Measurements from ENCODE around the gene GRAMD4.

GRAMD4 gene

GRCh38 chr22:46600273-46600796 is 19.9 kb upstream of the GRAMD4 start:
- DNase-seq = no peak

GRCh38 chr22:46602025-46602424 is 18.2 kb upstream of the GRAMD4 start:
- no peak for DNase-seq

GRCh38 chr22:46604306-46604690 is 15.9 kb upstream of the GRAMD4 start:
- DNase-seq = no peak

- DNase-seq = no peak
Measured at GRCh38 chr22:46605117-46605516, 15.1 kb upstream of the GRAMD4 start.

GRCh38 chr22:46606886-46607285 is 13.3 kb upstream of the GRAMD4 start:
- DNase-seq = no peak

- no peak for DNase-seq
Measured at GRCh38 chr22:46607483-46608114, 12.6 kb upstream of the GRAMD4 start.

- no peak for DNase-seq
Measured at GRCh38 chr22:46609175-46609690, 11.0 kb upstream of the GRAMD4 start.

GRCh38 chr22:46609724-46610201 is 10.4 kb upstream of the GRAMD4 start:
- DNase-seq = no peak

- no peak for DNase-seq
Measured at GRCh38 chr22:46610356-46610755, 9.8 kb upstream of the GRAMD4 start.

- DNase-seq = no peak
Measured at GRCh38 chr22:46611189-46611588, 9.0 kb upstream of the GRAMD4 start.

- no peak for DNase-seq
Measured at GRCh38 chr22:46612341-46612903, 7.8 kb upstream of the GRAMD4 start.

GRCh38 chr22:46612904-46613605 is 7.1 kb upstream of the GRAMD4 start:
- DNase-seq = peak; percentile 28

GRCh38 chr22:46613606-46614021 is 6.6 kb upstream of the GRAMD4 start:
- no peak for DNase-seq

- peak; percentile 60 for DNase-seq
Measured at GRCh38 chr22:46614025-46614931, 5.9 kb upstream of the GRAMD4 start.

GRCh38 chr22:46617207-46617985 is 2.8 kb upstream of the GRAMD4 start:
- no peak for DNase-seq

- no peak for DNase-seq
Measured at GRCh38 chr22:46617986-46618647, 2.1 kb upstream of the GRAMD4 start.

- DNase-seq = no peak
Measured at GRCh38 chr22:46618667-46619066, 1.5 kb upstream of the GRAMD4 start.

- no peak for DNase-seq
Measured at GRCh38 chr22:46619240-46619829, 851 bp upstream of the GRAMD4 start.

GRCh38 chr22:46620588-46621242 is 529 bp downstream of the GRAMD4 start:
- DNase-seq = no peak
